SK-N-SH treated with all-trans-retinoic acid at 6 μM for 48 hours (cell line): ENCODE results near the gene NMRK1.

Experiments
- ATAC-seq: fragments of 200-7000 bp; cut with Tn5 transposase; 3 replicates; pipeline ENCODE4 v1.9.1; 2020; ENCODE audit warnings: mild to moderate bottlenecking, moderate library complexity
- ARNTL ChIP-seq: fragments of 450-650 bp; formaldehyde crosslinking; IDR thresholded peaks from 2 replicates; pipeline ENCODE4 v1.5.0; 2020; ENCODE audit warnings: low read depth, mild to moderate bottlenecking, moderate library complexity, borderline replicate concordance
- BACH2 ChIP-seq: fragments of 250-450 bp; sonication (Bioruptor Pico); IDR thresholded peaks from 2 replicates; pipeline ENCODE4 v1.9.0; 2021; ENCODE audit warnings: mild to moderate bottlenecking, borderline replicate concordance
- CSDC2 ChIP-seq: fragments of 250-450 bp; sonication (Bioruptor Pico); IDR thresholded peaks from 2 replicates; pipeline ENCODE4 v1.5.0; 2020; ENCODE audit warnings: mild to moderate bottlenecking, moderate library complexity
- ESRRG ChIP-seq: fragments of 250-450 bp; sonication (Bioruptor Pico); IDR thresholded peaks from 2 replicates; pipeline ENCODE4 v1.6.1; 2021; ENCODE audit warnings: mild to moderate bottlenecking
- OSR1 ChIP-seq: fragments of 250-450 bp; sonication (Bioruptor Pico); IDR thresholded peaks from 2 replicates; pipeline ENCODE4 v1.8.0; 2022; ENCODE audit warnings: moderate library complexity, mild to moderate bottlenecking, inconsistent platforms
- POU6F1 ChIP-seq: fragments of 250-450 bp; sonication (Bioruptor Pico); IDR thresholded peaks from 2 replicates; pipeline ENCODE4 v1.8.0; 2021; ENCODE audit warnings: low read depth, mild to moderate bottlenecking, moderate library complexity, borderline replicate concordance
- PPARA ChIP-seq: fragments of 250-450 bp; sonication (Bioruptor Pico); IDR thresholded peaks from 2 replicates; pipeline ENCODE4 v1.5.0; 2020; ENCODE audit warnings: mild to moderate bottlenecking, borderline replicate concordance
- RARB ChIP-seq: fragments of 250-450 bp; sonication (Bioruptor Pico); IDR thresholded peaks from 2 replicates; pipeline ENCODE4 v1.8.0; 2021; ENCODE audit warnings: mild to moderate bottlenecking, moderate library complexity
- TCF4 ChIP-seq: fragments of 250-450 bp; sonication (Bioruptor Pico); IDR thresholded peaks from 2 replicates; pipeline ENCODE4 v1.8.0; 2021; ENCODE audit warnings: mild to moderate bottlenecking, moderate library complexity, borderline replicate concordance
- TOX ChIP-seq: fragments of 250-450 bp; sonication (Bioruptor Pico); IDR thresholded peaks from 2 replicates; pipeline ENCODE4 v1.8.0; 2021; ENCODE audit warnings: mild to moderate bottlenecking, moderate library complexity, borderline replicate concordance
- ZFP3 ChIP-seq: fragments of 250-450 bp; sonication (Bioruptor Pico); IDR thresholded peaks from 2 replicates; pipeline ENCODE4 v1.5.0; 2020; ENCODE audit warnings: mild to moderate bottlenecking, moderate library complexity
- ZFP30 ChIP-seq: fragments of 450-650 bp; formaldehyde crosslinking; IDR thresholded peaks from 2 replicates; pipeline ENCODE4 v1.5.0; 2022; ENCODE audit warnings: mild to moderate bottlenecking, moderate library complexity
- ZNF70 ChIP-seq: fragments of 450-650 bp; formaldehyde crosslinking; IDR thresholded peaks from 2 replicates; pipeline ENCODE4 v1.5.0; 2020; ENCODE audit warnings: mild to moderate bottlenecking, moderate library complexity
- TF ChIP-seq, protein P1 (sequence below): fragments of 250-450 bp; sonication (Bioruptor Pico); IDR thresholded peaks from 2 replicates; pipeline ENCODE4 v1.8.0; 2020; ENCODE audit warnings: mild to moderate bottlenecking, moderate library complexity, borderline replicate concordance
- TF ChIP-seq, protein P2 (sequence below): fragments of 250-450 bp; sonication (Bioruptor Pico); IDR thresholded peaks from 2 replicates; pipeline ENCODE4 v1.5.1; 2020; ENCODE audit warnings: low read depth, mild to moderate bottlenecking, moderate library complexity
- TF ChIP-seq, protein P3 (sequence below): fragments of 250-450 bp; sonication (Bioruptor Pico); IDR thresholded peaks from 2 replicates; pipeline ENCODE4 v1.5.0; 2020; ENCODE audit warnings: mild to moderate bottlenecking, moderate library complexity

Gene NMRK1

DNA sequence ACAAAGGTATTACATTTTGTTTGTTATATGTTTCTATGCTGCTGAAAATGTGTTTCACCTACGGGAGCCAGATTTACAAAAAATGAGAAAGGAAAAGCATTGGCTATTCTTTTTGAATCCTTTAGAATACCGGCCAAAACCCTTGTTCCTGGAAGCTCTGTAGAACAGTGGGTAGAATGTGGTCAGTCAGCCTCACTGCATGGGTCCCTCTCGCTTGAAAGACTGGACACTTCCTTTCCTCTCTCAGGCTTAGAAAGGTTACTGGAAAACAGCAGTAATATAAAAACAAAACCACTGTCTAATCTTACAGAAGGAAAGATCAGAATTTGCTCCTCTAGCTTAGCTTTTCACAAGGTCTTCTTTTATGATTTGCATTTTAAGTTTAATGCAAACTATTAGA lies 45.4 kb upstream of the NMRK1 start:
- no peak for TF ChIP-seq POU6F1
- TF ChIP-seq RARB (CRISPR knock-in tag): no peak
- no peak for TF ChIP-seq OSR1 (CRISPR knock-in tag)
- TF ChIP-seq, protein P1, sequence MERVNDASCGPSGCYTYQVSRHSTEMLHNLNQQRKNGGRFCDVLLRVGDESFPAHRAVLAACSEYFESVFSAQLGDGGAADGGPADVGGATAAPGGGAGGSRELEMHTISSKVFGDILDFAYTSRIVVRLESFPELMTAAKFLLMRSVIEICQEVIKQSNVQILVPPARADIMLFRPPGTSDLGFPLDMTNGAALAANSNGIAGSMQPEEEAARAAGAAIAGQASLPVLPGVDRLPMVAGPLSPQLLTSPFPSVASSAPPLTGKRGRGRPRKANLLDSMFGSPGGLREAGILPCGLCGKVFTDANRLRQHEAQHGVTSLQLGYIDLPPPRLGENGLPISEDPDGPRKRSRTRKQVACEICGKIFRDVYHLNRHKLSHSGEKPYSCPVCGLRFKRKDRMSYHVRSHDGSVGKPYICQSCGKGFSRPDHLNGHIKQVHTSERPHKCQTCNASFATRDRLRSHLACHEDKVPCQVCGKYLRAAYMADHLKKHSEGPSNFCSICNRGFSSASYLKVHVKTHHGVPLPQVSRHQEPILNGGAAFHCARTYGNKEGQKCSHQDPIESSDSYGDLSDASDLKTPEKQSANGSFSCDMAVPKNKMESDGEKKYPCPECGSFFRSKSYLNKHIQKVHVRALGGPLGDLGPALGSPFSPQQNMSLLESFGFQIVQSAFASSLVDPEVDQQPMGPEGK (CRISPR knock-in tag): no peak
- TF ChIP-seq PPARA (CRISPR knock-in tag): no peak
- TF ChIP-seq ARNTL: no peak
- no peak for TF ChIP-seq CSDC2
- no peak for TF ChIP-seq ESRRG (CRISPR knock-in tag)
- TF ChIP-seq BACH2 (CRISPR knock-in tag): no peak
- TF ChIP-seq, protein P2, sequence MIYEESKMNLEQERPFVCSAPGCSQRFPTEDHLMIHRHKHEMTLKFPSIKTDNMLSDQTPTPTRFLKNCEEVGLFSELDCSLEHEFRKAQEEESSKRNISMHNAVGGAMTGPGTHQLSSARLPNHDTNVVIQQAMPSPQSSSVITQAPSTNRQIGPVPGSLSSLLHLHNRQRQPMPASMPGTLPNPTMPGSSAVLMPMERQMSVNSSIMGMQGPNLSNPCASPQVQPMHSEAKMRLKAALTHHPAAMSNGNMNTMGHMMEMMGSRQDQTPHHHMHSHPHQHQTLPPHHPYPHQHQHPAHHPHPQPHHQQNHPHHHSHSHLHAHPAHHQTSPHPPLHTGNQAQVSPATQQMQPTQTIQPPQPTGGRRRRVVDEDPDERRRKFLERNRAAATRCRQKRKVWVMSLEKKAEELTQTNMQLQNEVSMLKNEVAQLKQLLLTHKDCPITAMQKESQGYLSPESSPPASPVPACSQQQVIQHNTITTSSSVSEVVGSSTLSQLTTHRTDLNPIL (CRISPR knock-in tag): no peak
- TF ChIP-seq ZFP30 (CRISPR knock-in tag): no peak
- TF ChIP-seq, protein P3, sequence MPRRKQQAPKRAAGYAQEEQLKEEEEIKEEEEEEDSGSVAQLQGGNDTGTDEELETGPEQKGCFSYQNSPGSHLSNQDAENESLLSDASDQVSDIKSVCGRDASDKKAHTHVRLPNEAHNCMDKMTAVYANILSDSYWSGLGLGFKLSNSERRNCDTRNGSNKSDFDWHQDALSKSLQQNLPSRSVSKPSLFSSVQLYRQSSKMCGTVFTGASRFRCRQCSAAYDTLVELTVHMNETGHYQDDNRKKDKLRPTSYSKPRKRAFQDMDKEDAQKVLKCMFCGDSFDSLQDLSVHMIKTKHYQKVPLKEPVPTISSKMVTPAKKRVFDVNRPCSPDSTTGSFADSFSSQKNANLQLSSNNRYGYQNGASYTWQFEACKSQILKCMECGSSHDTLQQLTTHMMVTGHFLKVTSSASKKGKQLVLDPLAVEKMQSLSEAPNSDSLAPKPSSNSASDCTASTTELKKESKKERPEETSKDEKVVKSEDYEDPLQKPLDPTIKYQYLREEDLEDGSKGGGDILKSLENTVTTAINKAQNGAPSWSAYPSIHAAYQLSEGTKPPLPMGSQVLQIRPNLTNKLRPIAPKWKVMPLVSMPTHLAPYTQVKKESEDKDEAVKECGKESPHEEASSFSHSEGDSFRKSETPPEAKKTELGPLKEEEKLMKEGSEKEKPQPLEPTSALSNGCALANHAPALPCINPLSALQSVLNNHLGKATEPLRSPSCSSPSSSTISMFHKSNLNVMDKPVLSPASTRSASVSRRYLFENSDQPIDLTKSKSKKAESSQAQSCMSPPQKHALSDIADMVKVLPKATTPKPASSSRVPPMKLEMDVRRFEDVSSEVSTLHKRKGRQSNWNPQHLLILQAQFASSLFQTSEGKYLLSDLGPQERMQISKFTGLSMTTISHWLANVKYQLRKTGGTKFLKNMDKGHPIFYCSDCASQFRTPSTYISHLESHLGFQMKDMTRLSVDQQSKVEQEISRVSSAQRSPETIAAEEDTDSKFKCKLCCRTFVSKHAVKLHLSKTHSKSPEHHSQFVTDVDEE (CRISPR knock-in tag): no peak
- TF ChIP-seq ZFP3: no peak
- no peak for TF ChIP-seq ZNF70 (CRISPR knock-in tag)
- no peak for TF ChIP-seq TOX (CRISPR knock-in tag)
- TF ChIP-seq TCF4 (CRISPR knock-in tag): no peak
- ATAC-seq: no peak

GRCh38 chr9:75132244-75132643 lies 44.3 kb upstream of the NMRK1 start:
- no peak for ATAC-seq
- no peak for TF ChIP-seq ESRRG (CRISPR knock-in tag)
- TF ChIP-seq, protein P1 (CRISPR knock-in tag): no peak
- TF ChIP-seq CSDC2: no peak
- TF ChIP-seq, all 23 proteins: peak for 0

GRCh38 chr9:75131700-75132099 lies 43.7 kb upstream of the NMRK1 start:
- ATAC-seq: no peak
- no peak for TF ChIP-seq ZNF70 (CRISPR knock-in tag)
- TF ChIP-seq TOX (CRISPR knock-in tag): no peak
- TF ChIP-seq ESRRG (CRISPR knock-in tag): no peak
- TF ChIP-seq POU6F1: no peak
